ENCODE measurements around the gene DTNBP1.
A peak's percentile ranks its signal among the peaks of the same experiment; 100 is the strongest.

DTNBP1 gene

DNA sequence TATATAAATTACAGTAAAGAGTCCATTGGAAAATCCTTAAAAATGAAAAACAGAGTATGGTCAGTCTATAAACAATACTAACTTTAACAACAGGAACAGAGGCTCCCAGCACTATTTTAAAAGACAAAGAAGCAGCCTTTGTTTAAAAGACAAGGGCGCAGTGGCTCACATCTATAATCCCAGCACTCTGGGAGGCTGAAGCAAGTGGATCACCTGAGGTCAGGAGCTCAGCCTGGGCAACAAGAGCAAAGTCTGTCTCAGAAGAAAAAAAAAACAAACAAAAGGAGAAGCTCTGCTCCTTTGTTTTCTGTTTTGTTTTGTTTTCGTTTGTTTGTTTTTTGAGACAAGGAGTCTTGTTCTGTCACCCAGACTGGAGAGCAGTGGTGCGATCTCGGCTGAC is 89.4 kb downstream of the DTNBP1 start:
- DNase-seq (ENCODE audit: low read depth, low spot score) = no peak
- no peak overlapping the region for H3K4me3 ChIP-seq (ENCODE audit: low read length)

- no peak for DNase-seq (ENCODE audit: low read depth, low spot score)
- no peak overlapping the region for H3K4me3 ChIP-seq (ENCODE audit: low read length)
Measured at GRCh38 chr6:15572296-15573016, 90.4 kb downstream of the DTNBP1 start.

GRCh38 chr6:15570171-15570570 is 92.7 kb downstream of the DTNBP1 start:
- DNase-seq (ENCODE audit: low read depth, low spot score) = no peak
- H3K4me3 ChIP-seq (ENCODE audit: low read length) = no peak overlapping the region

DNA sequence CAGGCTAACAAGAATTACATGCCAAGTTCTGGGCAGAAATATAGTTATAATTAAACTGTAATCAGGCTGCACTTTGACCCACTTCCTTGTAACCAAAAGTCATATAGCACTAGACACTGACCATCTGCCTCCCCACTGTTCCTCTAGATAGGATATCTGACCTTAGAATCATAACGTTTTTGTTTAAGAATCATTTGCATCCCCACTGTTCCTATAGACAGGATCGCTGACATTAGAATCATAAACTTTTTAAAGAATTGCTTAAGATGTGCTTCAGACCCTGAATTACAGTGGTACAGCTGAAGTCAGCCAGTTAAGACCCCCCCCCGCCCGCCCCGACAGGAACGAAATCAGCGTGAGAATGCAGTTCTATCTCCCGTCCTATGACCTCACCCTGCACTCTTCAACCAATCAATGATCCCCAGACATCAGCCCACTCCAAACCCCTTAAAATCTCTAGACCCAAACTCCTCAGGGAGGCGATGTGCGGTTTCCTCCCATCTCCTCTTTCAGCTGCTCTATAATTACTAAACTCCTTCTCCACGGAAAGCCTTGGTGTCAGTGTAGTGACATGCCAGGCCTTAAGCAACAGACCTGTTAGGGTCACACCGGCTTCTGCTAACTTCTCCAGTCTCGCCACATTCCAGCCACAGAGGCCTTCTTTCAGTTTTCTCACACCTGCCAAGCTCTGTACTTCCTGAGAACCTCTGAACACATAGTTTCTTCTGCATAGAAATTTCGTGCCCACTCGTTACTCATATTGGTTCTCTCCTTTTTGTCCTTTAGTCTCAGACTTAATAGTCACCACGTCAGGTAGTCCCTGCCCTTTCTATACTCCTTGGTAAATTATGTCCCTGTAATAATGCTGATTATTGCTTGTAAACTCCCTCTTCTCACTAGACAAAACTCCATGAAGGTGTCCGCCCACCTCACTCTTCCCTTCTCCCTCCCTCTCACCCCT is 93.5 kb downstream of the DTNBP1 start:
- no peak overlapping the region for H3K4me3 ChIP-seq (ENCODE audit: low read length)
- DNase-seq (ENCODE audit: low read depth, low spot score) = no peak

GRCh38 chr6:15562977-15563376 is 99.9 kb downstream of the DTNBP1 start:
- no peak overlapping the region for H3K4me3 ChIP-seq (ENCODE audit: low read length)
- DNase-seq (ENCODE audit: low read depth, low spot score) = no peak

- no peak for DNase-seq (ENCODE audit: low read depth, low spot score)
- H3K4me3 ChIP-seq (ENCODE audit: low read length) = no peak overlapping the region
Measured at GRCh38 chr6:15561447-15562199, 101.2 kb downstream of the DTNBP1 start.

GRCh38 chr6:15560713-15561112 is 102.1 kb downstream of the DTNBP1 start:
- DNase-seq (ENCODE audit: low read depth, low spot score) = no peak
- no peak overlapping the region for H3K4me3 ChIP-seq (ENCODE audit: low read length)

- DNase-seq (ENCODE audit: low read depth, low spot score) = no peak
- no peak overlapping the region for H3K4me3 ChIP-seq (ENCODE audit: low read length)
Measured at GRCh38 chr6:15557174-15557573, 105.7 kb downstream of the DTNBP1 start.

GRCh38 chr6:15556711-15557110 is 106.1 kb downstream of the DTNBP1 start:
- no peak for DNase-seq (ENCODE audit: low read depth, low spot score)
- H3K4me3 ChIP-seq (ENCODE audit: low read length) = no peak overlapping the region

DNA sequence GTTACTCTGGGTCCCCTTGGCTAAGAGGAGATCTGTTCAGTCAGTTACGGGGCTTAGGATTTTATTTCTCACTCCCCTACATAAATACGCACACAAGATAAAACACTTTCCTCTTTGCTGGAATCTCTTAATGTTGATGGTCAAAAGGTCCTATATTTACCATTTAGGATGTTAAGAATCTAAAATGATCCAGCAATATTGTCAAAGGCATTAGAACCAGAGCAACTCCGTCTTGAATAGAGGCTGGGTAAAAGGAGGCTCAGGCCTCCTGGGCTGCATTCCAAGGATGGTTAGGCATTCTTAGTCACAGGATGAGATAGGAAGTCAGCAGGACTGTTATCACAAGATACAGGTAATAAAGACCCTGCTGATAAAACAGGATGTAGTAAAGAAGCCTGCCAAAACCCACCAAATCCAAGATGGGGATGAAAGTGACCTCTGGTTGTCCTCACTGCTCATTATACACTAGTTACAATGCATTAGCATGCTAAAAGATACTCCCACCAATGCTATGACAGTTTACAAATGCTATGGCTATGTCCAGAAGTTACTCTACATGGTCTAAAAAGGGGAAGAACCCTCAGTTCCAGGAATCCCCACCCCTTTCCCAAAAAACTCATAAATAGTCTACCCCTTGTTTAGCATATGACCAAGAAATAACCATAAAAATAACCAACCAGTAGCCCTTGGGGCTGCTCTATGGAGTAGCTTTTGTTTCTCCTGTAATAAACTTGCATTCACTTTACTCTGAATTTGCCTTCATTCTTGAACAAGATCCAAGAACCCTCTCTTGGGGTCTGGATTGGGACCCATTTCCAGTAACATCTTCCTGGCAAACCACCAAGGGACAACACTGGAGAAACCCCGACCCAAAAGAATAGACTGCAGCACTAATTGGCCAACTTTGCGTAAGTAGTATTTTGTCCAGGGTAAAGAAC is 107.5 kb downstream of the DTNBP1 start:
- no peak overlapping the region for H3K4me3 ChIP-seq (ENCODE audit: low read length)
- no peak for DNase-seq (ENCODE audit: low read depth, low spot score)

DNA sequence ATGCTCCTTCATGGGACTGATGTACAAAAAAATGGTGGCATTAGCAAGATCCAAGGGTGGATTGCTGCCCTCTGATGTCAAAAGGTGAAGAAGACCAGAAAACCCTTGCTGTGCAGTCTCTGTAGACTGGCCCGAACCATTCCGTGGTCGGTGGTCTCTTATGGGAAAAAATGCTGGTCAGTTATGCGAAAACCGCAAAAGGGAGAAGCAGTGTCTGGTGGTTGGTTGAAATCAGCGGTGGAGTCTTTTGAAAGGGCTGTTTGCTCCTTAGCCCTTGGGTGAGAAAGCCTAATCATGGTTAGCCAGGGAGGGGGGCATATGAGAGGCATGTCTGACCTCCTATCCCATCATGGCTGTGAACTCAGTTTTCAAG is 108.1 kb downstream of the DTNBP1 start:
- no peak for DNase-seq (ENCODE audit: low read depth, low spot score)
- no peak overlapping the region for H3K4me3 ChIP-seq (ENCODE audit: low read length)

DNA sequence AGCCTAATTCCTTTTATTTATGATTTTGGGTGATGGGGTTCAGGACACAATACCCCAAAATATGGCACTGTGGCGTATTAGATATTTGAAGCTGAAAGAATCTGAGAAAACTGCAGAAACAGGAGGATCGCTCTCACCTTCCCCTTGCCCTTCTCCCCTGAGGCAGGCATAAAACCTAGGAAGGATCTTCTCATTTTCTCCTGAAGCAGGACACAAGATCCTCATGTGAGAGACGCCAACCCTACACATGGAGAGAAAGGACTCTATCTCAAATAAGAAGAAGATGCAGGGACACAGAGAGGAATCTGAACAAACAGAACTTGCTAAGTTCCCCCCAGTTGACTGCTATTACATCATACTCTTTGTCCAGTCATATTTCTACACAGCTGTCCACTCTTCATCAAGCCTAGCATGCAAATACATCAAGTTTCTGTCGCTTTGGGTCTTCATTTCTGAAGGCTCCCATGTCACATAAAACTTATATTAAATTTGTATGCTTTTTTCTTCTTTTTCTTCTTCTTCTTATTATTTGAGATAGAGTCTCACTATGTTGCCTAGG is 109.0 kb downstream of the DTNBP1 start:
- DNase-seq (ENCODE audit: low read depth, low spot score) = no peak
- H3K4me3 ChIP-seq (ENCODE audit: low read length) = no peak overlapping the region

- DNase-seq (ENCODE audit: low read depth, low spot score) = no peak
- no peak overlapping the region for H3K4me3 ChIP-seq (ENCODE audit: low read length)
Measured at GRCh38 chr6:15553031-15553430, 109.8 kb downstream of the DTNBP1 start.

GRCh38 chr6:15551798-15552197 is 111.0 kb downstream of the DTNBP1 start:
- peak; percentile 43 for DNase-seq (ENCODE audit: low read depth, low spot score)
- H3K4me3 ChIP-seq (ENCODE audit: low read length) = no peak overlapping the region

DNA sequence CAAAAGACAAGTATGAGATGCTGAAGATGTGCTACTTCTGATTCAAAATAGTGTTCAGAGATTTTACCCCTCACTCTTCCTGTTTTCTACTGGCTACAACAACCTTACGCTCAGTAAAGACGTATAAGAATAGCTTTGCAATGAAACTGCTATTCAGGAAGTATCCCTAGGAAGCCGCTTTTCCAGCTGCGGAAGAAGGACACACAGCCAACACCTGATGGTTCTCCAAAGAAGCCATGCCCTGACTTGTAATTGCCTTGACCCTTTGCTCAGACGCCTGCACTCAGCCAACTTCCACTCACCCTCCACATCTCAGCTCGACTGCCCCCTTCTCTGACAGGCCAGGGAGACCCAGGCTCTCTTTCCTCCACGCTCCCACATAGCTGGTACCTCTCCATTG is 111.6 kb downstream of the DTNBP1 start:
- DNase-seq (ENCODE audit: low read depth, low spot score) = no peak
- H3K4me3 ChIP-seq (ENCODE audit: low read length) = no peak overlapping the region

- no peak overlapping the region for H3K4me3 ChIP-seq (ENCODE audit: low read length)
- no peak for DNase-seq (ENCODE audit: low read depth, low spot score)
Measured at GRCh38 chr6:15550546-15551123, 112.2 kb downstream of the DTNBP1 start.

DNA sequence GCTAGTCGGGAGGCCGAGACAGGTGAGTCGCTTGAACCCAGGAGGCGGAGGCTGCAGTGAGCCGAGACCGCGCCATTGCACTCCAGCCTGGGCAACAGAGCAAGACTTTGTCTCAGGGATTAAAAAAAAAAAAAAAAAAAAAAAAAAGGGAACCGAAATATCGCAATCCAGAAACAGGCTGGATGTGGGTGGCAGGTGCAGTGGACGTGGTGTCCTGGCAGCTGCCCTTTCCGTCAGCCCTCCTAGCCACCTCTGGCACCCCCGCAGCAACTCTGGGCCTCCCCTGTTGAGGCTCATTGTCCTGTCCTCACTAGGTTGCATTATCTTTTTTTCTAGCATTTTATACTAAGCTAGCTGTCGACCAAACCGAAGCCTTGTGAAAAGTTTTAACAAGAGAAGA is 113.5 kb downstream of the DTNBP1 start:
- DNase-seq (ENCODE audit: low read depth, low spot score) = no peak
- H3K4me3 ChIP-seq (ENCODE audit: low read length) = no peak overlapping the region

GRCh38 chr6:15547400-15547799 is 115.4 kb downstream of the DTNBP1 start:
- DNase-seq (ENCODE audit: low read depth, low spot score) = no peak
- no peak overlapping the region for H3K4me3 ChIP-seq (ENCODE audit: low read length)
